Stimulated activated CD4-positive, alpha-beta T cell treated with anti-CD3 and anti-CD28 coated beads, Interleukin-2, amount 100 ng/mL, for 48 hours (primary cell): ENCODE data around the gene SIPA1L3.
A peak's percentile ranks its signal among the peaks of the same experiment; 100 is the strongest.
"Not testable (repeated sequence)": the region's sequence is repeated elsewhere in the genome, so short reads cannot be mapped to it uniquely, and the experiment has no call there.

Experiments
- DNase-seq, 2 donors: peaks; one replicate each; pipeline ENCODE4 v3.0.0-alpha.2; 2020

The SIPA1L3 gene

GRCh38 chr19:38221919-38222830, 315.2 kb downstream of the SIPA1L3 start:
- no peak for DNase-seq

DNA sequence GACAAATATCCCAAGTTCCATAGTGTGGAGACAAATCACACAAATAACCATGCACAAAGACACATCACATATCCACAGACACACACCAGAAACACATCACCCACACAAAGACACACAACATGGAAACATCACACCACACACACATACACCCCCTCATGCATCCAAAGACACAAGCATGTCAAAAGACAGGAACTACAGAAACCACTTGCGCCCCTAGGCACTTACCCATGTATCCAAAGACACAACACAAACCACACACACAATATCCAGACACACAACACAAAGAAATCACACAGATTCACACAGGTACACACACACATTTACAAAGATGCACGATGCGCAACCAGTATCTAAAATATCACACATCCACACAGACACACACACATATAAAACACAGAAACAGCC, 316.1 kb downstream of the SIPA1L3 start:
- no peak for DNase-seq

DNA sequence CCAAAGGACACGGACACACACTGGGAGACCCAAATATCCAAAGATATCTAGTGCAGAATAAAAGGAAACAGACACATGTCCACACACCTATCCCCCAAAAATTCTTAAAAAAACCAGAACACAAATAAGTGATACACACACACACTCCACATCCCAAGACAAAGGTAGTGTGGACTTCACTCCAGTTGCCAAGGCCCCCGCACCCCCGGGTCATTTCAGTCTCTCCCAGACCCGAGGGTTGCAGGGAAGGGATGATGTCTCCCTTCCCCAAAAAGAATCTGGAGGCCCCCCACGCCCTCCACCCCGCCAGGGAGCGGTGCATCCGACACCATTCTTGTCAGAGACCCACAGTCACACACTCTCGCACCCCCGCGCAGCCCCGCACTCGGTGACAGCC, 316.6 kb downstream of the SIPA1L3 start:
- DNase-seq = no peak

- DNase-seq = peak; percentile 42 to 52
Measured at GRCh38 chr19:38224014-38224862, 317.2 kb downstream of the SIPA1L3 start, which contains the start of gene DPF1. TSS of gene DPF1 (minus strand) at chr19:38224222. CDS start at chr19:38224142, 80 bp downstream.

DNA sequence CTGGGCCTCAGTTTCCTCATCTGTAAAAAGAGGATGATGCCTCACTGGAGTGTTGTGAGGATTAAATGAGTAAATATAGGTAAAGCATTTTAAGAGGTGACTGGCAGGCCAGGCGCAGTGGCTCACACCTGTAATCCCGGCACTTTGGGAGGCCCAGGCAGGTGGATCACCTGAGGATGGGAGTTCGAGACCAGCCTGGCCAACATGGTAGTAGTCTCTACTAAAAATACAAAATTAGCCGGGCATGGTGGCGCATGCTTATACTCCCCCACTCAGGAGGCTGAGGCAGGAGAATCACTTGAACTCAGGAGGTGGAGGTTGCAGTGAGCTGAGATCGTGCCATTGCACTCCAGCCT, 317.8 kb downstream of the SIPA1L3 start:
- DNase-seq = not testable (repeated sequence)

- DNase-seq = no peak
Measured at GRCh38 chr19:38227287-38228004, 320.4 kb downstream of the SIPA1L3 start.

DNA sequence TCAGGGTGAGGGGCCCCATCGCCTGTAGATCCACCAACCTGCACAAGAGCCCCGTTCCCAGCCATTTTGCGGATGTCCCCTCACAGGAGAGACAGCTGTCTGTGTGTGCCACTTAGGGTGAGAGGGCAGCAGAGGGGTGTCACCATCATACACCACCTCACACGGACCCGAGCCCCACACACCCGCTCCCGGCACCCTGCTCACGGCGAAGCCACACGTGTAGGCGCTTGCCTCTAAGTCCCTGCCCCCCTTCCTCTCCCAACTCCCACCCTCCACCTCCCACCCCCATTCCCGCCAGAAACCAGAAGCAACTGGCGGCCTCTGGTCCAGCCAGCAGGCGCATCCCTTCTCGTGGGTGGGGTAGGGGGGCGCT, 321.0 kb downstream of the SIPA1L3 start:
- no peak for DNase-seq

- no peak for DNase-seq
Measured at GRCh38 chr19:38228491-38229439, 321.8 kb downstream of the SIPA1L3 start.

GRCh38 chr19:38229585-38230073, 322.6 kb downstream of the SIPA1L3 start:
- peak; percentile 63 to 74 for DNase-seq

DNA sequence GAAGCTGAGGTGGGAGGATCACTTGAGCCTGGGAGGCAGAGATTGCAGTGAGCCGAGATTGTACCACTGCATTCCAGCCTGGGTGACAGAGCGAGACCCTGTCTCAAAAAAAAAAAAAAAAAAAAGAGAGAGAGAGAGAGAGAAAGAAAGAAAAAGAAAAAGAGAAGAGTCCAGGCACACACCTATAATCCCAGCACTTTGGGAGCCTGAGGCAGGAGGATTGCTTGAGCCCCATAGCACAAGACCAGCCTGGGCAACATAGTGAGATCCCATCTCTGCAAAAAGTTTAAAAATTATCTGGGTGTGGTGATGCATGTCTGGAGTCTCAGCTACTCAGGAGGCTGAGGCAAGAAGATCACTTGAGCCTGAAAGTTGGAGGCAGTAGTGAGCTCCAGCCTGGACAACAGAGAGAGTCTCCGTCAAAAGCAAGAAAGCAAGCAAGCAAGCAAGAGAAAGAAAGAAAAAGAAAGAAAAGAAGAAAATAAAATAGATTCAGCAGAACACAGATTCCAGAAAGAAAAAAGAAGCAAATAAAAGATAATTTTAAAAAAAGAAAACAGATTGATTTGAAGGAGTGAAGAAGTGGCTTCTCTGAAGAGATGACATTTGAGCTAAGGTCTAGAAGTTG, 323.6 kb downstream of the SIPA1L3 start:
- DNase-seq = not testable (repeated sequence)

- no peak for DNase-seq
Measured at GRCh38 chr19:38231918-38232317, 324.9 kb downstream of the SIPA1L3 start.

DNA sequence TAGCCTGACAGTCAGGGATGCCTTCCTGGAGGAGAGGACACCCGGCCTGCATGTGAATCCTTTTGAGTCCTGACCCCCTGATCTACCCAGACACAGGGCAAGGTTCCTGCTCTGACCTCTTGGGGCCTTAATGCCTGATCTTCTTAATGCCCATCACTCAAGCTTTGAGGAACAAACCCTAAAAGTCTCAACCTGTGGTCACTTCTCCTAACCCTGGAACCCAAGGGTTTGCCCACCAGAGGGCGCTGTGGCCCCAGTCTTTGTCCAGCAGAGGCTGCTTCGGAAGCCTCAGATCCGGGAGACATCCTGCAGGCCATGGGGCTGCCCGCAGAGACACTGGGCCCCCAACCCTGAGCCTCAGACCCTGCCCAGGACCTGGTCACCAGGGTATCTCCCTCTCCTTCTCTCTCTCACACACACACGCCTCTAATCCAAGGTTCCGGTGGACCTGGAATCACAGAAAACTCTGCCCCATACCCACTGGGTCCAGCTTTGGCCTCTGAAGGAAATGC, 326.8 kb downstream of the SIPA1L3 start:
- peak; percentile 86 to 88 for DNase-seq

DNA sequence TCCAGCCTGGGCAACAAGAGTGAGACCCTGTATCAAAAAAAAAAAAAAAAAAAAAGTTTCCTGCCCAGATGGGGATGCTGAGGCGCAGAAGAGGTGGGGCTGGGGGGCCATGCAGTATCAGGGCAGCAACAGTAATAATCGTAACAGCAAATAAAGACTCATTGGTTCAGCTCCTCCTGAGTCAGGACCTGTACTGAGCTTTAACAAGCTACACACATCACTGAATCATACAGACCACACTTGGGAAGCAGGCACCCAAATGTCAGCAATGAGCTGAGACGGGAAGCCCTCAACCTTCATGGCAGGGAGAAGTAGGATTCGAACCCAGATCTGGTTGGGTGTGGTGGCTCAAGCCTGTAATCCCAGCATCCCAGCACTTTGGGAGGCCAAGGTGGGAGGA, 327.6 kb downstream of the SIPA1L3 start:
- no peak for DNase-seq

DNA sequence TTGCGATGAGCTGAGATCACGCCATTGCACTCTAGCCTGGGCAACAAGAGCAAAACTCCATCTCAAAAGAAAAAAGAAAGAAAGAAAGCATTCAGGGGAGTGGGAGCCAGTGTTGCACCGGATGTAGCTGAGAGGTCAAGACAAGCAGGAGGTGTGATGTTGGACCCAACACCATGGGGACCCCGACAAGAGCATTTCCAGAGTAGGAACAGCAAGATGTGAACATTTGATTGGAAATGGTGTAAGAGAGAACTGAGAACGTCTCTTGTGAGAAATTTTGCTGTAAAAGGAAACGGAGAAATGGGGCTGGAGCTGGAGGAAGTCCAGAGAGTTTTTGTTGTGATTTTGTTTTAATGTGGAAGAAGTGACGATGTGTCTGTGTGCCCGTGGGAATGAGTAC, 332.8 kb downstream of the SIPA1L3 start:
- DNase-seq = no peak

DNA sequence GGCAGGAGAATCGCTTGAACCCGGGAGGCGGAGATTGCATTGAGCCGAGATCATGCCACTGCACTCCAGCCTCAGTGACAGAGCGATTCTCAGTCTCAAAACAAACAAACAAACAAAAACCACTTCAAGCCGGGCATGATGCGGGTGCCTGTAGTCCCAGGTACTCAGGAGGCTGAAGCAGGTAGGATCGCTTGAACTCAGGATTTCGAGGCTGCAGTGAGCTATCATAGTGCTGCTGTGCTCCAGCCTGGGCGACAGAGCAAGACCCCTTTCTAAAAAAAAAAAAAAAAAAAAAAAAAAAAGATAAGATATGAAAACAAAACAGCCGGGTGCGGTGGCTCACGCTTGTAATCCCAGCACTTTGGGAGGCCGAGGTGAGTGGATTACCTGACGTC, 336.3 kb downstream of the SIPA1L3 start:
- no peak for DNase-seq

GRCh38 chr19:38245826-38246498, 339.0 kb downstream of the SIPA1L3 start:
- DNase-seq = no peak

- DNase-seq = no peak
Measured at GRCh38 chr19:38247126-38247525, 340.1 kb downstream of the SIPA1L3 start.

- no peak for DNase-seq
Measured at GRCh38 chr19:38247734-38248268, 340.8 kb downstream of the SIPA1L3 start.

GRCh38 chr19:38248421-38248820, 341.4 kb downstream of the SIPA1L3 start:
- DNase-seq = no peak

DNA sequence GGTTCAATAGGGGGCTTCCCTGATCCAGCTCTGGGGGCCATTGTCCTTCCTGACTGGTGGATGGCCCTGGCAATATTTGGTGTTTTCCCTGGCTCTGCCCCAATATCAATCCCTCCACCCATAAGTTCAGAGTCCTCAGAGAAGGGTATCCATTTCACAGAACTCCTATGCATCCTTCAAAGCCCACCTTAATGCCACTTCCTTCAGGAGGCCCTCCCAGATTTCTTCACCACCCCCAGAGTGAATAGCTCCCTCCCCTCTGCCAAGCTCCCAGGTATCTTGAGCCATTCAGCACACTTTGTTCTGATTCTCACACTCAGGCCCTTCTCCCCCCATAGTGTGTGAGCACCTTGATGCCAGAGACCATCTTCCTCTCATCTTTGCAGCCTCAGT, 343.4 kb downstream of the SIPA1L3 start:
- no peak for DNase-seq
